ENCODE measurements around the gene KRTAP10-5.

DNA sequence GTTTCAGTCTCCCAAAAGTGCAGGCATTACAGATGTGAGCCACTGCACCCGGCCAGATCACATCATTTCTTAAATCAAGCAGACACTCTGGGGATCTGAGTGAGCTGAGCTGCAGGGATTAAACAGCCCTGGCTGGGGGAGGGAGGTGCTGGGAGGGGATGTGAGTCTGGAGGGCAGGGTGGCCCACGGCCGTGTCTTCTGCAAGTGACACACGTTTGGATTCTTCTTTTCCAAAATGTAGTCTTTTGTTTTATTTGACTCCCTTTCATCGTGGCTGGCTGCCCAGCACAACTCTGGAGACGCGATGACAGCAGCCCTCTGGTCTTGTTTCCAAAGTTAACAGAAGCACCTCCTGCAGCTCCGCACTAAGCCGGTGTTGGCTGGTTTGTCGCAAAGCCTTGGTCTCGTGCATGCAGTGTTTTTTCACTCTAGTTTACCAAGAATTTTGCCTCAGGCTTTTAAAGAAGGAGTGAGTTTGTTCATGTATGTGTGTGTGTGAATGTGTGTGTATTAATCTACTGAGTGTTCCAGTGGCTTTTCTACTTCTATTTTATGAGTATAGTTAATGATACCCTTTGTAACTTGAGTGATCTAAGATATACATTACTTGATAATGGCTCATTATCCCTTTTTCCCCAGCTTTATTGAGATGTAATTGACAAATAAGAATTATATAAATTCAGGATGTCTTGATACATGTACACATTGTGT, 2.8 kb upstream of the KRTAP10-5 start:
- TF ChIP-seq ZNF219 (CRISPR knock-in tag; IDR thresholded peaks at IDR 0.05; ENCODE audit: borderline replicate concordance) (no peak), NR3C1 (CRISPR knock-in tag; conservative IDR thresholded peaks at IDR 0.05; ENCODE audit: low read depth) (no peak), CBFB (CRISPR knock-in tag; IDR thresholded peaks at IDR 0.05; ENCODE audit: low read depth) (no peak), SP1 (CRISPR knock-in tag; conservative IDR thresholded peaks at IDR 0.05) (no peak), ELF4 (CRISPR knock-in tag; IDR thresholded peaks at IDR 0.05; ENCODE audit: low read depth) (no peak)
- TF ChIP-seq, protein P1, sequence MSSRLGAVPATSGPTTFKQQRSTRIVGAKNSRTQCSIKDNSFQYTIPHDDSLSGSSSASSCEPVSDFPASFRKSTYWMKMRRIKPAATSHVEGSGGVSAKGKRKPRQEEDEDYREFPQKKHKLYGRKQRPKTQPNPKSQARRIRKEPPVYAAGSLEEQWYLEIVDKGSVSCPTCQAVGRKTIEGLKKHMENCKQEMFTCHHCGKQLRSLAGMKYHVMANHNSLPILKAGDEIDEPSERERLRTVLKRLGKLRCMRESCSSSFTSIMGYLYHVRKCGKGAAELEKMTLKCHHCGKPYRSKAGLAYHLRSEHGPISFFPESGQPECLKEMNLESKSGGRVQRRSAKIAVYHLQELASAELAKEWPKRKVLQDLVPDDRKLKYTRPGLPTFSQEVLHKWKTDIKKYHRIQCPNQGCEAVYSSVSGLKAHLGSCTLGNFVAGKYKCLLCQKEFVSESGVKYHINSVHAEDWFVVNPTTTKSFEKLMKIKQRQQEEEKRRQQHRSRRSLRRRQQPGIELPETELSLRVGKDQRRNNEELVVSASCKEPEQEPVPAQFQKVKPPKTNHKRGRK (CRISPR knock-in tag; IDR thresholded peaks at IDR 0.05; ENCODE audit: borderline replicate concordance): no peak
- TF ChIP-seq, protein P2, sequence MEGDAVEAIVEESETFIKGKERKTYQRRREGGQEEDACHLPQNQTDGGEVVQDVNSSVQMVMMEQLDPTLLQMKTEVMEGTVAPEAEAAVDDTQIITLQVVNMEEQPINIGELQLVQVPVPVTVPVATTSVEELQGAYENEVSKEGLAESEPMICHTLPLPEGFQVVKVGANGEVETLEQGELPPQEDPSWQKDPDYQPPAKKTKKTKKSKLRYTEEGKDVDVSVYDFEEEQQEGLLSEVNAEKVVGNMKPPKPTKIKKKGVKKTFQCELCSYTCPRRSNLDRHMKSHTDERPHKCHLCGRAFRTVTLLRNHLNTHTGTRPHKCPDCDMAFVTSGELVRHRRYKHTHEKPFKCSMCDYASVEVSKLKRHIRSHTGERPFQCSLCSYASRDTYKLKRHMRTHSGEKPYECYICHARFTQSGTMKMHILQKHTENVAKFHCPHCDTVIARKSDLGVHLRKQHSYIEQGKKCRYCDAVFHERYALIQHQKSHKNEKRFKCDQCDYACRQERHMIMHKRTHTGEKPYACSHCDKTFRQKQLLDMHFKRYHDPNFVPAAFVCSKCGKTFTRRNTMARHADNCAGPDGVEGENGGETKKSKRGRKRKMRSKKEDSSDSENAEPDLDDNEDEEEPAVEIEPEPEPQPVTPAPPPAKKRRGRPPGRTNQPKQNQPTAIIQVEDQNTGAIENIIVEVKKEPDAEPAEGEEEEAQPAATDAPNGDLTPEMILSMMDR (IDR thresholded peaks at IDR 0.05): no peak
- TF ChIP-seq, protein P3, sequence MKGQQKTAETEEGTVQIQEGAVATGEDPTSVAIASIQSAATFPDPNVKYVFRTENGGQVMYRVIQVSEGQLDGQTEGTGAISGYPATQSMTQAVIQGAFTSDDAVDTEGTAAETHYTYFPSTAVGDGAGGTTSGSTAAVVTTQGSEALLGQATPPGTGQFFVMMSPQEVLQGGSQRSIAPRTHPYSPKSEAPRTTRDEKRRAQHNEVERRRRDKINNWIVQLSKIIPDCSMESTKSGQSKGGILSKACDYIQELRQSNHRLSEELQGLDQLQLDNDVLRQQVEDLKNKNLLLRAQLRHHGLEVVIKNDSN (CRISPR knock-in tag; IDR thresholded peaks at IDR 0.05): no peak
